C4-2B (cell line): ENCODE data around the gene MUTYH.

Experiments used
- H3K27ac ChIP-seq: fragments of 450-650 bp; 2 replicates; pipeline ENCODE4 v1.5.1; 2017
- CTCF ChIP-seq: fragments of 450-650 bp; conservative IDR thresholded peaks from 2 replicates; pipeline ENCODE4 v1.5.1; 2017; ENCODE audit warnings: mild to moderate bottlenecking
- ZFX ChIP-seq: fragments of 450-650 bp; IDR thresholded peaks from 2 replicates; pipeline ENCODE4 v1.6.1; 2017

The MUTYH gene

GRCh38 chr1:45334308-45335245 is 5.7 kb downstream of the MUTYH start:
- TF ChIP-seq CTCF (no peak), ZFX (no peak)
- H3K27ac ChIP-seq = no peak overlapping the region

- TF ChIP-seq CTCF (no peak), ZFX (no peak)
- H3K27ac ChIP-seq = no peak overlapping the region
Measured at GRCh38 chr1:45332346-45332720, 7.9 kb downstream of the MUTYH start.

- TF ChIP-seq CTCF (no peak), ZFX (no peak)
- no peak overlapping the region for H3K27ac ChIP-seq
Measured at GRCh38 chr1:45331436-45332345, 8.5 kb downstream of the MUTYH start.

GRCh38 chr1:45329445-45329844 is 10.8 kb downstream of the MUTYH start:
- no peak for TF ChIP-seq CTCF
- TF ChIP-seq ZFX = no peak
- H3K27ac ChIP-seq = no peak overlapping the region

- TF ChIP-seq ZFX = no peak
- no peak for TF ChIP-seq CTCF
- H3K27ac ChIP-seq = no peak overlapping the region
Measured at GRCh38 chr1:45328680-45329079, 11.6 kb downstream of the MUTYH start.

- no peak for TF ChIP-seq ZFX
- TF ChIP-seq CTCF = no peak
- no peak overlapping the region for H3K27ac ChIP-seq
Measured at GRCh38 chr1:45327644-45328515, 12.4 kb downstream of the MUTYH start.
